GM12864 (cell line): Measurements from ENCODE around the gene HOXB5.

ENCODE experiments used
- DNase-seq: peaks from one replicate; pipeline ENCODE4 v3.0.0-alpha.2; 2011; ENCODE audit warnings: low read depth
- H3K4me3 ChIP-seq: 2 replicates; pipeline ENCODE4 v1.5.1; 2011; ENCODE audit warnings: mild to moderate bottlenecking, low read depth, low read length, control low read depth
- TF ChIP-seq, protein P1 (sequence below): IDR thresholded peaks from 2 replicates; pipeline ENCODE4 v1.5.1; 2011; ENCODE audit warnings: low read depth, mild to moderate bottlenecking, moderate library complexity, low read length, control low read depth, inconsistent platforms; ENCODE audit errors: missing control alignments

Gene HOXB5

DNA sequence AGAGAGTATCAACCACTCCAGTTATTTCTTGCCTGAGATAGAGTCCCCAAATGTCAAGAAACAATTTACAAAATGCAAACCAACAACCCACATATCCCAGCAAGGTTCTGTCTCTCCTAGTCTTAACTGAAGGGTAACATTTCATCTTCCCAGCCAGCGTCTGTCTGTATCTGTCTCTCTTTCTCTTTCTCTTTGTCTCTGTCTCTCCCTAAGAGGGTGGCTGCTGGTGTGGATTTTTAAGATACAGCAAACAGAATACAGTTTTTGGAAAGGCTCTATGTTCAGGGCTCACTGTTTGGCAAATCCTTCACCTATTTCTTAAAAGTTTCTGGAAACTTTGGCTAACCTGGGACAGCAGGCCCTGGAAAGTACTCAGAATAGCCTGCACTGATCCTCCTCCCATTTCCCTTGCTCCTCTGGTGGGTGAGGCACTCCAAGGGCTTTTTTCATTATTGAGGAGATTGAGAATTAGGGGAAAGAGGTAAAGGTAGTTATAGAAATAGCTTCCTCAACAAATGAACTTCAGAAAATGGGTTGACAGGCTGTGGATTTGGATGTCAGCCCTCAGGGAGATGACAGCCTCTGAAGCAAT, 21.7 kb downstream of the HOXB5 start:
- DNase-seq, result no peak
- no peak overlapping the region for H3K4me3 ChIP-seq
- TF ChIP-seq, protein P1, sequence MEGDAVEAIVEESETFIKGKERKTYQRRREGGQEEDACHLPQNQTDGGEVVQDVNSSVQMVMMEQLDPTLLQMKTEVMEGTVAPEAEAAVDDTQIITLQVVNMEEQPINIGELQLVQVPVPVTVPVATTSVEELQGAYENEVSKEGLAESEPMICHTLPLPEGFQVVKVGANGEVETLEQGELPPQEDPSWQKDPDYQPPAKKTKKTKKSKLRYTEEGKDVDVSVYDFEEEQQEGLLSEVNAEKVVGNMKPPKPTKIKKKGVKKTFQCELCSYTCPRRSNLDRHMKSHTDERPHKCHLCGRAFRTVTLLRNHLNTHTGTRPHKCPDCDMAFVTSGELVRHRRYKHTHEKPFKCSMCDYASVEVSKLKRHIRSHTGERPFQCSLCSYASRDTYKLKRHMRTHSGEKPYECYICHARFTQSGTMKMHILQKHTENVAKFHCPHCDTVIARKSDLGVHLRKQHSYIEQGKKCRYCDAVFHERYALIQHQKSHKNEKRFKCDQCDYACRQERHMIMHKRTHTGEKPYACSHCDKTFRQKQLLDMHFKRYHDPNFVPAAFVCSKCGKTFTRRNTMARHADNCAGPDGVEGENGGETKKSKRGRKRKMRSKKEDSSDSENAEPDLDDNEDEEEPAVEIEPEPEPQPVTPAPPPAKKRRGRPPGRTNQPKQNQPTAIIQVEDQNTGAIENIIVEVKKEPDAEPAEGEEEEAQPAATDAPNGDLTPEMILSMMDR, result no peak

DNA sequence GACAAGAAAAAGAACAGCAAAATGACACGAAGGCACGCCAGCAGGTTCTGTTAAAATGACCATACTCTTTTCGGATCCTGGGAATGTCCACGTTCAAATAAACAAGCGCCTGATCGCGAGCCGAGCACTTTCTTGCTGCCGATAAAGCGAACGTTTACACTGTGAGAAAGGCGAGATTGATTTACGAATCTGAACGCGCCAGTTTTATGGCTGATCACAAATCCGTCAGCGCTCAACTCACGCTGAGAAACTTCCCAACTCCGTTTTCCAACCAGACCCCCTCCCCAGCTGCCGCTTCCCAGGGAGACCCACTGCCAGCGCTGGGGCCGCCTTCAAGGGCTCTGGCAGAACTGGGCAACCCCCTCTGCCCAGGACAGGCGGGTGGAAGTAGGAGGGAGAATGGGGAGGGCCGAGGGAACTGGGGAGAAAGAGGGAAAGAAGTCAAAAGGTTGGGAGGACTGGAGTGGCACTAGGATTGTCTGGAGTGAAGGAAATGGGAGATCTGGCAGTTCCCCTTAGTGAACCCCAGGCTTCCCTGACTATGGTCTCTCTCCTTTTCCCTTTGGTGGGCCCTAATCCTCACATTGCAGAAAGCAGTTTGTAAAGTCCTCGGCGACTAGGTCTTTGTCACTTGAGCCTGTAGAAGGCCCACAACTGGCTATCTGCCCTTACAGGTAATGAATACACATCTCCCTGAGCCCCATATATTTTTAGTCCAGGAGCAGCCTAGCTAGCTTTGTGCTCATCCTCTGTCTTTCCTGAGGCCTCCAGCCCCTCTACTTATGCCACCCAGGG, 22.4 kb downstream of the HOXB5 start:
- H3K4me3 ChIP-seq, result no peak overlapping the region
- DNase-seq, result no peak
- TF ChIP-seq, protein P1, result no peak

DNA sequence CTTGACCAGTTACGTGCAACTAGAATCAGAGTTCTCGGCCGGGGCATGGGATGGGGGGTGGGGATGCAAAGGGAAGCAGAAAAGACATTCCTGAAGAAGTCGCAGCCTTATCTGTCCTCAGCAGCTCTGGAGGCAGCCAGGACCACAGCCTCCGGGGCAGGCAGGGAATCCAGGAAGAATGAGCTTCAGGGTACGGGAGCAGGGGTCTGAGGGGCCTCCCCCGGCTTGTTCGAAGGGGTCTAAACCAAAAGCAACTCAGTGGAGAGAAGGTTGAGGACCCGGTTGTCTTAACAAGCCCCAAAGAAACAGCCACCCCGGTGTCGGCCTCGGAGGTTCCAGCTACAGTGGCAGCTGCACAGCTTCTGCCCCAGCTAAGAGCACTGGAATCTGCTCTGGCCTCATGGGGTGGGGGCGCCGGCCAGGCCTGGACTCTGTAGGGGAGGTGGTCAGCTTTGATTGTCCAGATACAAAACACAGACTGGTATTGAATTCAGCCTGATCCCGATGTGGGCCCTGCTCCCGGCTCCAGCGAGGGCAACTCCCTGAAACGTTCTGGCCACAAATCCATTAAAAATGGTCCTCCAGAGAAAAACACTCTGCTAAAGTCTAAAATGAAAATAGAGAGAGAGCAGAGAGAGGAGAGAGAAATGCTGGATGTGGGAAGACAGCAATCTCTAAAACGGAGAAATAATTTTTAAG, 23.1 kb downstream of the HOXB5 start:
- no peak overlapping the region for H3K4me3 ChIP-seq
- no peak for DNase-seq
- TF ChIP-seq, protein P1, result no peak

DNA sequence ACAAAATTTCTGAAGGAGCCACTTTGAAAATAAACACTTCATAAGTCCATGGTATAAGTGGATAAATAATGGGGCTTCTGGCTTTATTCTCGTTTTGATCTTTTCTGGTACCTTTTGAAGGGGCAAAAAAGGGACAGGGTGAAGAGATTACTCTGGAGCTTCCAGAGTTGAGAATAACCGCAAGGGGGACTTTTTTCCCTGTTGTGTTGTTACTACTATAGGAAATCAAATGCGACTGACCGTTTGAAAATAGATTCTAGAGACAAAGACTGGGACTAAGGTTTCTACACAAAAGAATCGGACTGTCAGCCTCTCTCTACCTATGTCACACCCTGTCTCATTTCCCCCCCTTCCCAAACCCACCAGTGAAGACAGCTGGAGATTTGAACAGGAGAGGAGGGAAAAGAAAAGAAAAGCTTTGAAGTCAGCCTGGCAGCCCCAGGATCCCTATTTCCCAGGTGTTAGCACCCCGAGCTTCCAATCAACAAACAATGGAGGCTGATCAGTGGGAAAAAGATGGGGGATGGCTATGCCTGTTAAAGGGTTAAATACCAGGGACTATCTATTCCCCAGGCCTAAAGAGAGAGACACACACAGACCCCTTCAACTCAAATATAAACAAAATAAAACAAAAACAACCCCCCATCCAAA, 23.8 kb downstream of the HOXB5 start:
- TF ChIP-seq, protein P1, result no peak
- H3K4me3 ChIP-seq, result no peak overlapping the region
- DNase-seq, result no peak

DNA sequence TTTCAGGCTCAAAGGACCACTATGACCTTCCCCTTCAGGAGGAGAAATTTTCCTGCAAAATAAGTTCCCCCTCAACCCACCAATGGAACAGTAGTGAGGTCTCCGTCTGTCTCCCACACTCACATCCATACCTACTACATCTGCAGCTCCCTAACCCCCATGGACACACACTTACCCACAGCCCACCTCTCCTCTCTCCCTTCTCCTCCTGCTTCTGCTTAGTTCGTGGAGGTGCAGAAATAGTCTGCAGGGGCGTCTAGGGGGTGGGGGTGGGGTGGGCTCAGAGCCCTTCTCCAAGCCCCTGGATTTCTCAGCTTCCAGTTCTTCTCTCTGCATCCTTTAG, 24.4 kb downstream of the HOXB5 start:
- DNase-seq, result no peak
- no peak overlapping the region for H3K4me3 ChIP-seq
- TF ChIP-seq, protein P1, result no peak

DNA sequence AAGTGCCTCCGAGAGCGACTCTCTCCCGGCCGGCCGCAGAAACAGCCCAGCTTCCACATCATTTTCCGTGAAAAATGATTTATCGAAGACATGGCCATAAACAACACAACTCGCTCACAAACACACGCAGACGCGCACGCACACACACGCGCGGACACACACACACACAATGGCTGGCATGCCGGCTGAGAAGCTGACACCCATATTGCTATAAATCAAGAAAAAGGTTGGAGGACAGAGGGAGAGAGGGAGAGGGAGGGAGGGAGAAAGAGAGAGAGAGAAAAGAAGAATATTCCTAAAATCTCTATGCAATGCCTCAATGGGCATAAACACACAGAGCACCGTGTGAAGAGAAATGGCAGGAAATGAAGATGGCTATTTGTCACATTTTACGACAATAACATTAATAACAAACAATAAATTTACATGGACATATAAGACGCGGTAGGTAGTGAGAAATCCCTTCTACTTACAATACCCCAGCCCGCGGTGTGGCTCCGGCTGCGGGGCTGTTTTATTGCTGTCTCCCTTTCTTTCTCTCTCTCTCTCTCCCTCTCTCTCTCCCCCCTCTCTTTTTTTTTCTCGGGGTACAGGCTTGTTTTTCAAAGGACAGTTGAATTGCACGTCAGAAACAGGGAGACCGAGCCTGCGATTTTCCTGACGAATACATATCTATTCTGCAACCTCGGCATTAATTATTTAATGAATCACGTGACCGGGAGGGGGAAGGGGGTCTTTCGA, 24.9 kb downstream of the HOXB5 start:
- no peak for DNase-seq
- no peak overlapping the region for H3K4me3 ChIP-seq
- TF ChIP-seq, protein P1, result no peak
